GM19372 (cell line): ENCODE results near the gene DGCR8.

Experiments
- ATAC-seq: cut with Tn5 transposase; IDR thresholded peaks from one replicate; pipeline ENCODE4 v1.9.1; 2021; ENCODE audit warnings: mild to moderate bottlenecking, low read depth, moderate library complexity; ENCODE audit not compliant: unreplicated experiment

Gene DGCR8

DNA sequence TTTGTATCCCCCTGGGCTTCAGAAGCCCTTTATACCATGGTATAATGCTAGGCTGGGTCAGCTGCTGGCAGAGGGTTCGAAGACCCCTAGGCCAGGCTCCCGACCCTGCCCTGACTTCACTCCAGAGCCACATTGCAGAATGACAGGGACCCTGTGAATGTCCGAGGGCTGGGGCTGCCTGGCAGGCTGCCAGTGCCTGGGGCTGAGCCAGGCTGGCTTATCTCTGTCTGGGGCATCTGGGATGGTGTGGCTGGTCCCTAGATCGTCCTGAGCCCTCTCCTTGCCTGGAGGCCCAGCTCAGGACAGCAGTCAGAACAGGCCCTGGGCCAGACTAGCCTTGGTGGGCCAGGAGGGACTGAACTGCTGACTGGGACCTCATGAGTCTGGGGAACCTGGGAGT is 55.2 kb downstream of the DGCR8 start:
- no peak for ATAC-seq

DNA sequence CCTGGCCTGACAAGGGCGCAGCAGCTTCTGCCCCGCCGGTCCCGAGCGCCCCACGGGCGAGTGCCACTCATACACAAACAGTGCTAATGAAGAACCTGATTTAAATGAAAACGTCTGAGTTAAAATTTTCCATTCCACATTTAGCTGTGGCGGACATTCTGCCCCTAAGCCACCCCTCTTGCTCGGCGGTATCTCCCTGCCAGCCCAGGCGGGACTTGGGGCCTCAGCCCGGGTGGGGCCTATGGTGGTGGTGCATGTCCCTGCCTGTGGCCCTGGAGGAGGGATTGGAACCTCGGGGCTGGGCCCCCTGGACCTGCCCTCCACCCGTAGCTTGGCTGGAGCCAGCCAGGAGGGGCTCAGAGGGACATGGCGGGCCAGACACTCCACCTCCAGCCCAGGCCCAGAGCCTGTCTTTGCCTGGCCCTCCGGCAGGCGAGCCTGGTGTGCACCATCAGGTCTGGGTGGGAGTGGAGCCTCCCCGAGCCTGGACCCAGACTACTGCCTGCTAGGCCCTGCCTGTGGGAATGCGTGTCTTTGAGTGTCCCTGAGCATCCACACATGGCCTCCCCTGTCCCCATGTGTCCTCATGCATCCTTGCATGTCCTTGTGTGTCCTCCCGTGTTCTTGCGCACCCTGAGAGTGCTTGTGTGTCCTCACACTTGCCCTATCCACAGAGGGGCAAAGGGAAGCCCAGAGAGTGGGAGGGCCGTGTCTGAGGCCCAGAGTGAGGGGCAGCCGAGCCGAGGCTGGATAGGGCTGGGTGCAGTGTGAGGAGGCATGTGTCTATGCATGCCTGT is 56.0 kb downstream of the DGCR8 start:
- ATAC-seq, result no peak

DNA sequence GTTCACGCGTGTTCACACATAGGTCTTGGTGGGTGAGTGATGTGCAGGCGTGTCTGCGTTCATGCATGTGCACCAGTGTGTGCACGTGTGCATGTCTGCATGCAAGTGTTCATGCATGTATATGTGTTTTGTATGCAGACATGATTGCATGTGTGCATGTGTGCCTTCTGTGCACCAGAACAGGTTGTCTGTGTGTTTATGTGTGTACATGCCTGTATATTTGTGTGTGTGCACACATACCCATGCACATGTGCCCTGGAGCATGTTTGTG is 56.5 kb downstream of the DGCR8 start:
- no peak for ATAC-seq

DNA sequence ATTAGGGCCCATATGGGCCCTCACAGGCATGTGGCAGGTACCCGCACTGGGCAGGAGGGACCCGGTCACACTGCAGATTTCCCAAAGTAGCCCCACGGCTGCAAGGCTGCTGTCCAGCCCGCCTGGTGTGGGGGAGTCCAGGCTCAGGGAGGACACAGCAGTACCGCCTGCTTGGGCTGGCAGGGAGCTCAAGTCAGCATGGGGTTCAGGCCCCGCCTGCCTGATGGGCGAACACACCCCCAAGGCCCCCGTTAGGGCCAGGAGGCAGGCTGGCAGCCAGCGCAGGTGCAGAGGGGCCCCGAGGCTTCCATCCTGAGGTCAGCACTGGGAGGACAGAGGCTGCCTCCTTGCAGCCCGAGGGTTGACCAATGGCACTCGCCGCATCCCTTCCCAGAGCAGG is 57.1 kb downstream of the DGCR8 start:
- no peak for ATAC-seq

DNA sequence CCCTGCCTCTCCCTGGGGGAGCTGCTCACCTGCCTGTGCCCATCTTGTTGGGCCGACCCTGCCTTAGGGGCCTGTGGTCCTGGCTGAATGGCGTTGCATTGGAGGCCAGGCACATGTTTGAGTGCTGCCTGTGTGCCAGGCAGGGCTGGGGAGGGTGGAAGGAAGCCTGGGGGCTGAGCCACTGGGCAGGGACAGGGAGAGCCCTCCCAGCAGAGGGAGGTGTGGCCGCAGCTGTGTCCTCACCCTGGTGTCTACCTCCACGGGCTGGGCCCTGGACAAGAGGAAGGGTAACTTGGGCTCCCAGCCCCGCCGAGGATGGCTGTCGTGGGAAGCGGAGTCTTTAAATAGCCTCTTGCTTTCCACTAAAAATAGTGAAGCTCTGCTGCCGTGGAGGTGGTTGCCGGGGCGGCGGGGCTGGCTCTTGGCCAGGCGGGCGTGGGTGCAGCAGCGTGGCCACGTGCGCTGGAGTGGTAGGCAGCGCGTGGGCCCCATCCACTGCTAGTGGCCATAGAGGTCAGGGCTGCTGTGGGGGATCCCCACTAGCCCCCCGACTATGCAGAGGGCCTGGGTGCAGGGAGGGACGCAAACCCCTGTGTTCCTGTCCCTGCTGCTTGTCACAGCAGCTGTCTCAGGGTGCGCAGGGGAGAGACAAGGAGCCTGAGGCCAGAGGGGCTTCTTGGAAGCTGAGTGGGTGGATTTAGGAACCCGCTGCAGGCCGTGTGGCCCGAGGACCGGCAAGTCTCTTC is 57.8 kb downstream of the DGCR8 start:
- no peak for ATAC-seq

DNA sequence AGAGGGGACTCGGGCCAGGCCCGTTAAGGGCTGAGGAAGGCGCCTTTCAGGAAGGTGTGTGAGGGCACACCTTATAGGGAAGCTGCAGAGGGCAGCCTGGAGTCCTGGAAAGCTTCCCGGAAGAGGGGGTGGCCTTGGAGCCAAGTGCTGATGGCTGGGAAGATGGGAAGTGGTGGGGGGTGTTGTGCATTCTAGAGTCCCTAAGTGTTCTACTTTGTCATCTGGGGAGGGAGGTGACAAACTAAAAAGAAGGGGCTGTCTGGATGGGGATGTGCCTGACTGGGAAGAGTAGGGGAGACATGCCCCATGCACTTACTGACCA is 58.3 kb downstream of the DGCR8 start:
- no peak for ATAC-seq

DNA sequence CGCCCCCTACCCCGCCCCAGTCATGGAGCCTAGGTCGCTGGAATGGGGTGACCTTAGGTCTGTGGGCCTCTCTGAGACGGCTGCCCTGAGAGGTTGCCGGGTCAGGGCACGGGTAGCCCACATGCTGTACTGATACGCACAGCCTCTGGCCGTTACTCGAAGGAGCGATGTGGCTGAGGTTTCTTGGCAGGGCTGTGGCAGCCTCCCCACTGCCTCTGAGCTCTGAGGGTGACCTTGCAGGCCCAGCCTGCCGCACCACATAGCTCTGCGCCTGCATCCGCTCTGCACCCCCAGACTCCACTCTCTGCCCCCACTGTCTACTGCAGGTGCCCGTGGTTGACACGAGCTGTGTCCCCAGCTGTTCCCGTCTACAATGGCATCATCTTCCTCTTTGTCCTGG is 58.8 kb downstream of the DGCR8 start:
- ATAC-seq, result no peak

DNA sequence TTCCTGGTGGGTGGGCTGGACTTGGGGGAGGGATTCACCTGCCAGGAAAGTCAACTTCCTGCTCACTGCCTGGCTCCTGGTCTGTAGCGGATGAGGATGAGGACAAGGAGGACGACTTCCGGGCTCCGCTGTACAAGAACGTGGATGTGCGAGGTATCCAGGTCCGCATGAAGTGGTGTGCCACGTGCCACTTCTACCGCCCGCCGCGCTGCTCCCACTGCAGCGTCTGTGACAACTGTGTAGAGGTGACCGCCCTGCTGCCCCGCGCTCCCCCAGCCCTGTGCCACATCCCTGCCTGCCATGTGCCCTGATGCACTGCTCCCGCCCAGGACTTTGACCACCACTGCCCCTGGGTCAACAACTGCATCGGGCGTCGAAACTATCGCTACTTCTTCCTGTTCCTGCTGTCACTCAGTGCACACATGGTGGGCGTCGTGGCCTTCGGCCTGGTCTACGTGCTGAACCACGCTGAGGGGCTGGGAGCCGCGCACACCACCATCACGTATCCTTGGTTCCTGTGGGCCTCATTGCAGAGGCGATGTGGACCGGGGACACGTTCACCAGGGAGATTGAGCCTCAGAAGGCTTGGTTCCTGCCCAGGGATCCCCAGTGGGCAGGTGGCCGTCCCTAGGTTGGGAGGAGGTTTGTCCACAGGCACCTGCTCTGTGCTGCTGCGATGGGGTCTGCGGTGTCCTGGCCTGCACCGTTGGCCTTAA is 59.5 kb downstream of the DGCR8 start:
- ATAC-seq, result no peak

DNA sequence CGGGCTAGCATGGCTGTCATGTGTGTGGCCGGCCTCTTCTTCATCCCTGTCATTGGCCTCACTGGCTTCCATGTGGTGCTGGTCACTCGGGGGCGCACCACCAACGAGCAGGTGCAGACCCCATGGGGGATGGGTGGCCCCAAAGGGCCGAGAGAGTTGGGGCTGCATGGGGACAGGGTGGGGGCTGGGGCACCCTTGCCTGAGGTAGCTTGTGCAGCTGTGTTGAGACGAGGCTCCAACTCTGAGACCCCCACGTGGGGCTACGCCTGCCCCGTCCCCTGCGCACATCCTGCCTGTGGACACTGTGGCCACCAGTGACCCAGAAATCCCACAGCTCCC is 60.0 kb downstream of the DGCR8 start:
- ATAC-seq, result no peak

DNA sequence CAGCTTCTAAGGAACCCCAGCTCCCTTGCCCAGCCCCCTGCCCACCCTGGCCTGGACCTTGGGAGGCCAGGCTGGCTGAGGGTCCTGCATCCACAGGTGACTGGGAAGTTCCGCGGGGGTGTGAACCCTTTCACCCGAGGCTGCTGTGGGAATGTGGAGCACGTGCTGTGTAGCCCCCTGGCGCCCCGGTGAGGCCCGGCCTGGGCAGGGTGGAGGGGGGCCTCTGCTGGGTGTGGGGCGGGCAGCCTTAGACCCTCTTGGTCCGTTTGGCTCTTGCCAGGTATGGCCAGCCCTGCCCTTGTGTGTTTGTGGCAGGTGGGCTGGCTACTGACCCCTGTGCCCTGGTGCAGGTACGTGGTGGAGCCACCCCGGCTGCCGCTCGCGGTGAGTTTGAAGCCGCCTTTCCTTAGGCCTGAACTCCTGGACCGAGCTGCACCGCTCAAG is 60.5 kb downstream of the DGCR8 start:
- no peak for ATAC-seq

DNA sequence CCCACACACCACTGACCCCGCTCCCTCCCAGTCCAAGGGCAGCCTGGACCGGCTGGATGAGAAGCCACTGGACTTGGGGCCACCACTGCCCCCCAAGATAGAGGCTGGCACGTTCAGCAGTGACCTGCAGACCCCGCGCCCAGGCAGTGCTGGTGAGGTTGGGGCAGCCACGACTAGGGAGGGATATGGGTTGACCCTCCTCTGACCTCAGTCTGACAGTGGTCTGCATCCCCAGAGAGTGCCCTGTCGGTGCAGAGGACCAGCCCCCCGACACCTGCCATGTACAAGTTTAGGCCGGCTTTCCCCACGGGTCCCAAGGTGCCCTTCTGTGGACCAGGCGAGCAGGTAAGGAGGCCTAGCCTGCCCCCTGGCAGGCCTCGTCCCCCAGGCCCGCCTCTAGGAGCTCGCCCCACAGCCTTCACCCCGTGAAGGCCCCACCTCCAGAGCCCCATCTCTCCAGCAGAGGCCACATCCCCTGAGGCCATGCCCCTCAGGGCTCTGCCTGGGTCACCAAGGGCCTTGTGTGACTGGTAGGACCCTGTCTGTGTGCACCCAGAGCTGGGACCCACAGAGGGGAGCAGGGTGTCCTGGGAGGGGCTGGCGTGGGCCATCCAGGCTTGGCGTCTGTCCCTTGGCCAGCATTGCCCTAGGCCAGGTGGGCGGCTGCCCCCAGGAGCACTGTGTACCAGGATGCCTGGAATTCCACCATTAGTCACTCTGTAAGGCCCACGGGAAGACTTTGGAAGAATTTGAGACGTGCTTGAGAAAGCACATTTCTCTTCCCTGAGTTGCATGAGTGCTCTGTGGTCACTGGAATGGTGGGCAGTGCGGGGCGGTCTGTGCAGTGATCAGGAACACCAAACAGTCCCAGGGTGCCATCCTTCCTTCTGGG is 61.4 kb downstream of the DGCR8 start:
- no peak for ATAC-seq

DNA sequence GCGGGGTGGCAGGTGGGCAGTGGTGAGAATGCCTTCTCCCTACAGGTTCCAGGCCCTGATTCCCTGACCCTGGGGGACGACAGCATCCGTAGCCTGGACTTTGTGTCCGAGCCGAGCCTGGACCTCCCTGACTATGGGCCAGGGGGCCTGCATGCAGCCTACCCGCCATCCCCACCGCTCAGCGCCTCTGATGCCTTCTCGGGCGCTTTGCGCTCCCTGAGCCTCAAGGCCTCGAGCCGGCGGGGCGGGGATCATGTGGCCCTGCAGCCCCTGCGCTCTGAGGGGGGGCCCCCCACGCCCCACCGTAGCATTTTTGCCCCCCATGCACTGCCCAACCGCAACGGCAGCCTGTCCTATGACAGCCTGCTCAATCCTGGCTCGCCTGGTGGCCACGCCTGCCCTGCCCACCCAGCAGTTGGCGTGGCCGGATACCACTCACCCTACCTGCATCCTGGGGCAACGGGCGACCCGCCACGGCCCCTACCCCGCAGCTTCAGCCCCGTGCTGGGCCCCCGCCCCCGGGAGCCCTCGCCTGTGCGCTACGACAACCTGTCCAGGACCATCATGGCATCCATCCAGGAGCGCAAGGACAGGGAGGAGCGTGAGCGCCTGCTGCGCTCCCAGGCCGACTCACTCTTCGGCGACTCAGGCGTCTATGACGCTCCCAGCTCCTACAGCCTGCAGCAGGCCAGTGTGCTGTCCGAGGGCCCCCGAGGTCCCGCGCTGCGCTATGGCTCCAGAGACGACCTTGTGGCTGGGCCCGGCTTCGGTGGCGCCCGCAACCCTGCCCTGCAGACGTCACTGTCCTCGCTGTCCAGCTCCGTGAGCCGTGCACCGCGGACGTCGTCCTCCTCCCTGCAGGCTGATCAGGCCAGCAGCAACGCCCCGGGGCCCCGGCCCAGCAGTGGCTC is 62.9 kb downstream of the DGCR8 start:
- ATAC-seq, result no peak

DNA sequence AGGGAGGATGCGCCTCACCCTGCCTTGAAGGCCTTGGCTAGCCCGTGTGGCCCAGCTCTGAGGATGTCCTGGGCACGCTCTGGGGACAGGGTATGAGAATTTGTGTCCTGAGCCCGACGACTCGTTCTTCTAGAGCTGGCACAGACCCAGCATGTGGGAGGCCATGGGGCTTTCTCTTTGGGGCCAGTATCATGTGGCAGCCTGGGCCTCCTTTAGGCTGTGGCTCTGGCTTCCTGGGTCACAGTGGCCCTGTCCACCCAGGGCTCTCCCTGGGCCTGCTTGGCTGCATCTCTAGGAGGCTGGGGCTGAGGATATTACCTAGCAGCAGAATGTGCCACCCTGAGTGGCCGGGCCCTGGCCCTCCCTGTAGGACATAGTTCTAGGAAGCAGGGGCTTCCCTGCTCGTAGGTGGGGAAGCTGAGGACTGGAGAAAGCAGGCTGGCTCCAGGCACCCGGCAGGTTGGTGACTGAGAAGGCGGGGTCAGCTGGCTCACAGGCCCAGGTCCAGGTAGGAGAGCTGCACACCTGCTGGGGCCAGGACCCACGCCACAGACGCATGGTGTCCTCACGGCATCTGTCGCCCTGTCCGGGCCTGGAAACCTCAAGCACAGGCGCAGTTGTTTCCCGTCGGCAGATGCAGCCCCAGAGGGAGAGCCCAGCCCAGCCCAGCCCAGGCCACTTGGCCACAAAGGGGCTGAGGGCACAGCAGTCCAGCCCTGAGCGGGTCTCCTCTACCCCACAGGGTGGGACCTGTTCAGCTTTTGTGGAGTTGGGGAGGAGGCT is 64.0 kb downstream of the DGCR8 start:
- ATAC-seq, result no peak

DNA sequence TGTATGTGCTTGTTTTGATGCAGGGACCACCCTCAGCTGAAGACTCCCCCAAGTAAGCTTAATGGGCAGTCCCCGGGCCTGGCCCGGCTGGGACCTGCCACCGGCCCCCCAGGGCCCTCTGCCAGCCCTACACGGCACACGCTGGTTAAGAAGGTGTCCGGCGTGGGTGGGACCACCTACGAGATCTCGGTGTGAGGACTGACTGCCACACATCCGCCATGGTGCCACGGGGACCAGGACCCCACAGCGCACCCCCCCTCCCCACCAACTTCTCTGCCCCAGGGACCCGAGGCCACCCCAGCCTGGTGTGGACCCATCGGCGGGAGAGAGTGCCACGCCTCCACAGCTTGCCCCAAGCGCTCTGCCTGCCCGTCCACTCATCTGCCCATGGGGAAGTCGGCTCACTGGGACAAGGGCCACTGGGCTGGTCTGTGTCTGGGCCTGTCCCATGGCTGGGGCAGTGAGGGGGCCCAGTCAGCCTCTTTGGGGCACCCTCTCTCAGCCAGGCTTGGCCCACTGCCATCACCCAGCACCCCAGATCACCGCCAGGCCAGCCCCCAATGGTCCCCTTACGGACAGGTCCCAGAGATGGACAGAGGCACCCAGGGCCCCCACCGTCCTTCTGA is 65.3 kb downstream of the DGCR8 start:
- ATAC-seq, result no peak

DNA sequence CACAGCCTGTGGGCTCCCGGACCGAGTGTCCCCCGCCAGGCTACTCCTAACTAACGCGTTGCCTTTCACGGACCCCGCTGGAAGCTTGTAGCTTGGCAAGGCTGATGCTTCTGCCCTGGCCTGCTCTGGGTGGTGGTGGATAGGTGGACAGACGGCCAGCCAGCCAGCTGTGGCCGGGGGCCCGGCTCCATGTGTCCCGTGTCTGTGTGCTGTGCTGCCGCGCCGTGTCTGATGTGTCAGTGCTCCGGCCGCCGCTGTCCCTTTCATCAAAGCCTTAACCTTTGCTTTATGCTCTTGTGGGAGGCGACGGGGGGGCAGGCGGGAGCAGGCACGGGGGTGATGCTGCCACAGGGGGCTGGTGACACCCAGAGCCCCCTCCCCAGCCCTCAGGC is 65.8 kb downstream of the DGCR8 start:
- ATAC-seq, result no peak

DNA sequence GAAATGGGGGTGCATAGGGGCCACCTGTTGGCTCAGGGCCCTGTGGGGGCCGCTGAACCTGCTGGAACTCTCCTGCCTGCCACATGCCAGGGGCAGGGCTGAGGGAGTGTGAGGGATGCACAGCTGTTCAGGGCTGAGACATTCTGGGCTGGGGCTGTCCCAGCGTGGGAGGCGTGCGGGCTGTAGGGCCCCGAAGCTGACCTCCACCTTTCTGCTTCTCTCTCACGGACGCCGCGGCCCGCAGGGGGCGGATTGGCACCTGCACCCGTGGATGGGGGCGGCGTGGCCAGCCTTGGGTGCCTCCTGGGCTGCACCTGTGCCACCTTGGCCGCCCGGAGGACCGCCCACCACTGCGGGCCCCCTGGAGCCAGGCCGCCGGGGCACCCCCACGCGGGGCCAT is 66.7 kb downstream of the DGCR8 start:
- ATAC-seq, result no peak

DNA sequence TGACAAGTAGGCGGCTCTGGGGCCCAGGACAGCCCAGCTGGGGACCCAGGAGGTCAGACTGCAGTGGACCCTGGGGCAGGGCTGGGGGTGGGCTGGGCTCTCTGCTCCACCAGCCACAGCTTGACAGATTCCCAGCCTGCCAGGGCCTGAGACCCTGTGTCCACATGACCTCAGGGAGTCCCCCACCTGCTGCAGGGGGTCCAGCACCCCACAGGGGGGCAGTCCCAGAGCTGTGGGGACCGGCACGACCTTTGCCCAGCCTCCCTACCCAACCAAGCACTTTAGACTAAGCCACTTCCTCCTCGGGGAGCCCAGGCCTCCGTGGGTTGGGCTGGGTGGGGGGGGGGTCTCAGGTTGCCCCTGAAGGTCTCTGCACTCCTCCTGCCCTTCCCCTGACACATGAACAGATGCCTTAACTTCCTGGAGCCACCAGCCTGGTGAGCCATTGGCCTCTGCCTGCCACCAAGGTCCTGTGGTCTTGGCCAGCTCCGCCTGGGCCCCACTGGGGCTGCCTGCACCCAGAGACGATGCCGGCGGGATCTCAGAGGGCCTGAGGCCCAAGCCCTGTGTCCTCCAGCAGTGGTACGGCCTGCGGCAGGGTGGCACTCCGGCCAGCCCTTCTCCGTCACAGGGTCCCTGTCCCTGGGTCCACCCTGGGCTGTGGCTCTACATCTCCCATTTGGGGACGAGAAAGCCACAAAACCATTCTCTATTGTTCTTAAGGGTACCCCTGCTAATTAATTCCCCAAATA is 67.4 kb downstream of the DGCR8 start:
- ATAC-seq, result no peak

DNA sequence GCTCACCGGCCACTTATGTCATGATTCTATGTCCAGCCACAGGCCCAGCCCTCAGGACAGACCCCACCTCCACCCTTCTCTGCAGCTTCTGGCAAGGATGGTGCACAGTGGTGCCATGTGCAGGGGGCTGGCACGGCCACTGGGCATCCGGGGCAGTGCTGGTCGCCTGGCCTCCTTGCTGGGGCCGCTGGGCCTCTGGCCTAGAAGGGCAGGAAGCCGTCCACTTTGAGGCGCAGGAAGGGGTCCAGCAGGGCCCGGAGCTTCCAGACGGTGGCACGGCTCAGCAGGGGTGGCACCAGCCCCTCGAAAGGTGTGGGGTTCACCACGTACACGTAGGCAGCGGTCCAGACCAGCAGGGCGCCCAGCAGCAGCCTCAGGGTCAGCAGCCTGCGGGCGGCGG is 68.4 kb downstream of the DGCR8 start:
- ATAC-seq, result no peak
